SK-N-SH (cell line): ENCODE measurements around the gene LPP. TPM values are rescaled to one million over a fixed set of nuclear protein-coding genes. Genes with fewer than 3 reads are reported as not detected.

ENCODE experiments used
- CTCF ChIA-PET: fragments of 300-600, 350-600 bp; formaldehyde crosslinking; extraction: SDS; loops from one replicate; lab custom pipeline; 2021; lab: Yijun Ruan, JAX
- POLR2A ChIA-PET: fragments of 350-600 bp; sonication (Branson Sonifier 250); formaldehyde crosslinking; extraction: SDS; loops from one replicate; lab custom pipeline; 2020; ENCODE audit warnings: antibody characterized with exemption, inconsistent platforms; lab: Yijun Ruan, JAX
- DNase-seq: peaks from one replicate; pipeline ENCODE4 v3.0.0; 2012
- H2AFZ ChIP-seq: fragments of 200-600 bp; sonication (generic); 2 replicates; pipeline ENCODE4 v1.8.1; 2016; ENCODE audit warnings: antibody characterized with exemption, mild to moderate bottlenecking, low read depth
- H3F3A ChIP-seq: fragments of 200-600 bp; sonication (generic); replicated peaks from 2 replicates; pipeline ENCODE3; 2016; ENCODE audit warnings: antibody characterized with exemption, mild to moderate bottlenecking; ENCODE audit not compliant: insufficient read depth
- H3K27ac ChIP-seq, 2 experiments: fragments of 200-500 bp in 1 of 2; fragments of 200-600 bp in 1 of 2; sonication (Bioruptor generic) in 1 of 2; sonication (generic), shearing (Covaris generic) in 1 of 2; 2 replicates each; pipeline versions ENCODE4 v1.5.1 to v1.6.1; 2014 to 2016; ENCODE audit warnings: low read depth in 2 of 2, inconsistent platforms in 1 of 2, low read length in 1 of 2, mild to moderate bottlenecking in 1 of 2, mixed read lengths in 1 of 2
- H3K27me3 ChIP-seq: fragments of 200-600 bp; sonication (generic), shearing (Covaris generic); 2 replicates; pipeline ENCODE4 v1.6.1; 2016; ENCODE audit warnings: mixed run types; ENCODE audit not compliant: insufficient read depth
- H3K36me3 ChIP-seq, 2 experiments: fragments of 200-500 bp in 1 of 2; fragments of 200-600 bp in 1 of 2; sonication (Bioruptor generic) in 1 of 2; sonication (generic) in 1 of 2; replicated peaks in 1 of 2; 2 replicates each; pipeline versions ENCODE3 to v1.5.1; 2014 to 2016; ENCODE audit warnings: low read length in 1 of 2, mild to moderate bottlenecking in 1 of 2; ENCODE audit not compliant: insufficient read depth in 2 of 2, control insufficient read depth in 1 of 2
- H3K4me1 ChIP-seq, 2 experiments: fragments of 200-500 bp in 1 of 2; fragments of 200-600 bp in 1 of 2; sonication (Bioruptor generic) in 1 of 2; sonication (generic), shearing (Covaris generic) in 1 of 2; 2 replicates each; pipeline versions ENCODE4 v1.5.1 to v1.6.1; 2014 to 2016; ENCODE audit warnings: low read depth in 1 of 2, low read length in 1 of 2, mixed run types in 1 of 2; ENCODE audit not compliant: insufficient read depth in 2 of 2, control insufficient read depth in 1 of 2
- H3K4me2 ChIP-seq: fragments of 200-600 bp; sonication (generic), shearing (Covaris generic); 2 replicates; pipeline ENCODE4 v1.6.1; 2017; ENCODE audit warnings: mixed run types
- H3K4me3 ChIP-seq, 2 experiments: fragments of 200-500 bp in 1 of 2; fragments of 200-600 bp in 1 of 2; sonication (Bioruptor generic) in 1 of 2; sonication (generic), shearing (Covaris generic) in 1 of 2; 2 replicates each; pipeline versions ENCODE4 v1.5.1 to v1.8.1; 2014 to 2016; ENCODE audit warnings: low read depth in 2 of 2, inconsistent platforms in 1 of 2, low read length in 1 of 2, mild to moderate bottlenecking in 1 of 2, mixed read lengths in 1 of 2, moderate library complexity in 1 of 2
- H3K79me2 ChIP-seq: fragments of 200-600 bp; sonication (generic); 2 replicates; pipeline ENCODE4 v1.8.1; 2017; ENCODE audit warnings: mild to moderate bottlenecking; ENCODE audit not compliant: insufficient read depth
- H3K9ac ChIP-seq: fragments of 200-600 bp; sonication (generic); 2 replicates; pipeline ENCODE4 v1.6.1; 2017; ENCODE audit warnings: mixed run types
- H3K9me2 ChIP-seq: fragments of 200-600 bp; sonication (generic); 2 replicates; pipeline ENCODE4 v1.6.1; 2017; ENCODE audit warnings: mixed run types
- H3K9me3 ChIP-seq: fragments of 200-600 bp; sonication (generic); 2 replicates; pipeline ENCODE4 v1.6.1; 2017; ENCODE audit warnings: mixed run types, mild to moderate bottlenecking, moderate library complexity
- H4K20me1 ChIP-seq: fragments of 200-600 bp; sonication (generic); 2 replicates; pipeline ENCODE4 v1.6.1; 2017; ENCODE audit warnings: mild to moderate bottlenecking, mixed run types; ENCODE audit not compliant: insufficient read depth
- GABPA ChIP-seq: IDR thresholded peaks from 2 replicates; pipeline ENCODE4 v1.4.0; 2012; ENCODE audit warnings: low read depth, mild to moderate bottlenecking
- JUND ChIP-seq: IDR thresholded peaks from 2 replicates; pipeline ENCODE4 v1.4.0; 2012
- NFIC ChIP-seq: IDR thresholded peaks from 2 replicates; pipeline ENCODE4 v1.4.0; 2012; ENCODE audit warnings: borderline replicate concordance
- NRF1 ChIP-seq: IDR thresholded peaks from 2 replicates; pipeline ENCODE4 v1.6.1; 2012; ENCODE audit warnings: low read depth, mild to moderate bottlenecking, low read length
- RXRA ChIP-seq: IDR thresholded peaks from 2 replicates; pipeline ENCODE4 v1.4.0; 2012; ENCODE audit warnings: low read depth, mild to moderate bottlenecking, borderline replicate concordance
- SIN3A ChIP-seq: IDR thresholded peaks from 2 replicates; pipeline ENCODE4 v1.6.1; 2012; ENCODE audit warnings: low read depth, mild to moderate bottlenecking, low read length, moderate library complexity, borderline replicate concordance
- TAF1 ChIP-seq: IDR thresholded peaks from 2 replicates; pipeline ENCODE4 v1.6.1; 2012; ENCODE audit warnings: low read depth, mild to moderate bottlenecking, low read length, moderate library complexity, borderline replicate concordance
- WGBS: methylation state at CpG from one replicate; pipeline ENCODE4 v1.1.6; 2017; ENCODE audit warnings: low lambda C conversion rate; 5-methylcytosine and 5-hydroxymethylcytosine counted together
- polyA plus RNA-seq, 3 experiments: library from polyadenylated mRNA; depleted of rRNA; stranded (reverse); fragments of >200 nt; gene quantifications; 2 replicates each; pipeline ENCODE4 v1.2.3, GENCODE V29; 2012
- TF ChIP-seq, protein P1 (sequence below): fragments of 200-600 bp; sonication (generic); IDR thresholded peaks from 2 replicates; pipeline ENCODE4 v1.6.1; 2017; ENCODE audit warnings: antibody characterized with exemption, mild to moderate bottlenecking, moderate library complexity
- TF ChIP-seq, protein P2 (sequence below): fragments of 150-350 bp; IDR thresholded peaks from 2 replicates; pipeline ENCODE4 v1.6.1; 2016; ENCODE audit warnings: mild to moderate bottlenecking, low read depth, low read length

The LPP gene
- polyA plus RNA-seq, 1 of the 3 experiments (the other 2 are of a cell fraction), result 6.6 TPM

DNA sequence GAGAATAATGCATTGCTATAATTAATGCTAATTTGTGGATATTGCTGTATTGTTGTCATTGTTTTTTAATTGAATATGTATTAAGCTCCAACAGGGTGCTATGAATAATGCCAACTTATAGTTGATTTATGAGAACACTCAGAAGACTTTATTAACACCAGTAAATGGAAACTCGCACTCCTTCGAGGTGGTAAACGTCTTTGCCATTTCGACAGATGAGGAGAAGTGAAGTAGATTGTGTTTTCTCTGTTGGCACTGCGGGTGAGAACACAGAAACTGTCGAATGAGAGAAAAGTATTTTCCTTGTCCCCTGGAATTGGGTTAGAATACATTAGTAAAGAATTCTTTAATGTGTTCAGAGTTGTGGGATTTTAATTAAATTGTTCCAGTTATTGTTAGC lies 354.5 kb downstream of the LPP start (continued):
- TF ChIP-seq, protein P1, sequence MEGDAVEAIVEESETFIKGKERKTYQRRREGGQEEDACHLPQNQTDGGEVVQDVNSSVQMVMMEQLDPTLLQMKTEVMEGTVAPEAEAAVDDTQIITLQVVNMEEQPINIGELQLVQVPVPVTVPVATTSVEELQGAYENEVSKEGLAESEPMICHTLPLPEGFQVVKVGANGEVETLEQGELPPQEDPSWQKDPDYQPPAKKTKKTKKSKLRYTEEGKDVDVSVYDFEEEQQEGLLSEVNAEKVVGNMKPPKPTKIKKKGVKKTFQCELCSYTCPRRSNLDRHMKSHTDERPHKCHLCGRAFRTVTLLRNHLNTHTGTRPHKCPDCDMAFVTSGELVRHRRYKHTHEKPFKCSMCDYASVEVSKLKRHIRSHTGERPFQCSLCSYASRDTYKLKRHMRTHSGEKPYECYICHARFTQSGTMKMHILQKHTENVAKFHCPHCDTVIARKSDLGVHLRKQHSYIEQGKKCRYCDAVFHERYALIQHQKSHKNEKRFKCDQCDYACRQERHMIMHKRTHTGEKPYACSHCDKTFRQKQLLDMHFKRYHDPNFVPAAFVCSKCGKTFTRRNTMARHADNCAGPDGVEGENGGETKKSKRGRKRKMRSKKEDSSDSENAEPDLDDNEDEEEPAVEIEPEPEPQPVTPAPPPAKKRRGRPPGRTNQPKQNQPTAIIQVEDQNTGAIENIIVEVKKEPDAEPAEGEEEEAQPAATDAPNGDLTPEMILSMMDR, result no peak
- no peak for TF ChIP-seq SIN3A
- TF ChIP-seq, all 33 proteins: peak for 0

DNA sequence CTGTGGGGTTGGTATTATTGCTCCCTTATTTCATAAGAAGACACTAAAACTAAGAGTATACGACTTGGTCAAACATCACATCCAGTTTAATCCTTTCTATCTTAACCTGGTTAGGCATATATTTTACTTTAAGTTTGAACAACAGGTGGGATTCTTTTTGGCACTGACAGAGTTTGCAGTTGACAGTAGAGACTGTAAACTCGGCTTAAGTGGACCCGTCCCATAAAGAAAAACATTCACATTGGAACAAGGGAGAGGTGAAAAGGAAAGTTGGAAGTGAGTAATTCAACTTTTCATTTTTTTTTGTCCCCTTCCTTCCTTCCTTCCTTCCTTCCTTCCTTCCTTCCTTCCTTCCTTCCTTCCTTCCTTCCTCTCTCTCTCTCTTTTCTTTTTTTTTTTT lies 355.4 kb downstream of the LPP start:
- Histone ChIP-seq H3K4me2 (no peak overlapping the region), H3K27ac (no peak overlapping the region), H3K9me2 (no peaks in the 10 kb centered on the region), H3K27me3 (no peaks in the 10 kb centered on the region), H3F3A (peaks cover 19% of the 10 kb centered on the region), H3K9me3 (no peaks in the 10 kb centered on the region), H3K36me3 (peaks cover 0 to 7% of the 10 kb centered on the region in 2 experiments), H4K20me1 (peaks cover 7% of the 10 kb centered on the region; the same call in 1 of the 2 replicates), H3K4me3 (no peak overlapping the region), H2AFZ (no peak overlapping the region), H3K79me2 (peaks cover 44% of the 10 kb centered on the region), H3K9ac (no peak overlapping the region), H3K4me1 (peaks cover 2 to 34% of the 10 kb centered on the region in 2 experiments; a peak in 3 of 4 replicates)
- DNase-seq, result no peak
- ChIA-PET POLR2A (no interaction called here), CTCF (no interaction called here)
- TF ChIP-seq NRF1, result no peak
- no peak for TF ChIP-seq TAF1
- TF ChIP-seq, protein P2, sequence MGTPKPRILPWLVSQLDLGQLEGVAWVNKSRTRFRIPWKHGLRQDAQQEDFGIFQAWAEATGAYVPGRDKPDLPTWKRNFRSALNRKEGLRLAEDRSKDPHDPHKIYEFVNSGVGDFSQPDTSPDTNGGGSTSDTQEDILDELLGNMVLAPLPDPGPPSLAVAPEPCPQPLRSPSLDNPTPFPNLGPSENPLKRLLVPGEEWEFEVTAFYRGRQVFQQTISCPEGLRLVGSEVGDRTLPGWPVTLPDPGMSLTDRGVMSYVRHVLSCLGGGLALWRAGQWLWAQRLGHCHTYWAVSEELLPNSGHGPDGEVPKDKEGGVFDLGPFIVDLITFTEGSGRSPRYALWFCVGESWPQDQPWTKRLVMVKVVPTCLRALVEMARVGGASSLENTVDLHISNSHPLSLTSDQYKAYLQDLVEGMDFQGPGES, result no peak
- no peak for TF ChIP-seq GABPA
- no peak for TF ChIP-seq RXRA
- TF ChIP-seq NFIC, result no peak
- WGBS, result 63% methylated on average over 3 of the region's 3 CpGs

DNA sequence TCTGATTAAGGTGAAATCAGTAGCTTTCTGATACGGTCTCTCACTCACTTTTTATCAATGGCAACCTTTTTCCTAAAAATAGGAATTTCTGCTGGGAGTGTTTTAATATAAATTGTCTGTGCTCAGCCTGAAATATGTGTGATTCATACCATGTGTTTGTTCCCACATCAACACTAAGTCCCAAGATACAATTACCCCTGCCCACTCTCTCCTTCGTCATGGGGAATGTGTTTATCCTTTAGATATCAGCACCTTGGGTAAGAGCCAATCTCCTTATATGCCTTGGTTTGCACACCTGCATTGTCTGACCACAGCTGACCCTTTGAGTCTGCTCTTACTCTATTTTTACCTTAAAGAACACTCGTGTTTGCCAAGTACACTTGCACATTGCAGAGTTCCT lies 356.4 kb downstream of the LPP start:
- Histone ChIP-seq H3K9me3 (no peaks in the 10 kb centered on the region), H3K27ac (peak overlapping the region in 1 of 2 experiments; percentile 22; a peak in 1 of 4 replicates), H3K4me1 (peaks cover 2 to 34% of the 10 kb centered on the region in 2 experiments; a peak in 3 of 4 replicates), H3K4me2 (0 out of 2 replicates have a peak overlapping the region, but pooled peaks have one; percentile 20), H4K20me1 (peaks cover 7% of the 10 kb centered on the region; the same call in 1 of the 2 replicates), H3K4me3 (no peak overlapping the region), H3K9ac (no peak overlapping the region)
- 40% methylated on average over 3 of the region's 3 CpGs for WGBS
- TF ChIP-seq SIN3A (no peak), JUND (0 out of 2 replicates have a peak, but pooled peaks have one; percentile 7)
- TF ChIP-seq, all 33 proteins: peak for 1
- Histone ChIP-seq H3K27me3 (no peaks in the 10 kb centered on the region), H2AFZ (no peak overlapping the region), H3F3A (peaks cover 19% of the 10 kb centered on the region), H3K36me3 (no peaks in the 10 kb centered on the region), H3K9me2 (no peaks in the 10 kb centered on the region), H3K79me2 (peaks cover 44% of the 10 kb centered on the region)
- DNase-seq, result no peak
- POLR2A ChIA-PET, result no interaction called here
- CTCF ChIA-PET, result no interaction called here
